Type B pancreatic cell (in vitro differentiated cells): ENCODE measurements around the gene BARHL2. TPM values are rescaled to one million over a fixed set of nuclear protein-coding genes. Genes with fewer than 3 reads are reported as not detected.

ENCODE experiments used
- DNase-seq: peaks from one replicate; pipeline ENCODE4 v3.0.0; 2021; ENCODE audit warnings: mixed read lengths; ENCODE audit not compliant: unreplicated experiment; ENCODE audit errors: extremely low spot score
- H3K27ac Mint-ChIP-seq: 2 replicates; pipeline ENCODE4 v1.8.0; 2021; ENCODE audit warnings: mild to moderate bottlenecking, mixed read lengths
- H3K27me3 Mint-ChIP-seq: 2 replicates; pipeline ENCODE4 v1.8.0; 2021; ENCODE audit warnings: mixed read lengths
- H3K36me3 Mint-ChIP-seq: 2 replicates; pipeline ENCODE4 v1.8.0; 2021; ENCODE audit warnings: mixed read lengths
- H3K4me1 Mint-ChIP-seq: one replicate; pipeline ENCODE4 v1.8.0; 2021; ENCODE audit warnings: mixed read lengths; ENCODE audit not compliant: unreplicated experiment
- H3K4me3 Mint-ChIP-seq: 2 replicates; pipeline ENCODE4 v1.8.0; 2021; ENCODE audit warnings: mild to moderate bottlenecking, mixed read lengths
- H3K9me3 Mint-ChIP-seq: 2 replicates; pipeline ENCODE4 v1.8.0; 2021; ENCODE audit warnings: mixed read lengths
- CTCF ChIP-seq: fragments of 200-600 bp; sonication (generic); conservative IDR thresholded peaks from 2 replicates; pipeline ENCODE4 v1.5.0; 2021; ENCODE audit warnings: antibody characterized with exemption, mild to moderate bottlenecking
- total RNA-seq: library from RNA; stranded (reverse); gene quantifications from 2 replicates; pipeline ENCODE4 v1.2.1, GENCODE V29; 2021; ENCODE audit warnings: low replicate concordance

BARHL2 gene
- total RNA-seq, 1 donor from 2014 or later = 14.8 TPM

DNA sequence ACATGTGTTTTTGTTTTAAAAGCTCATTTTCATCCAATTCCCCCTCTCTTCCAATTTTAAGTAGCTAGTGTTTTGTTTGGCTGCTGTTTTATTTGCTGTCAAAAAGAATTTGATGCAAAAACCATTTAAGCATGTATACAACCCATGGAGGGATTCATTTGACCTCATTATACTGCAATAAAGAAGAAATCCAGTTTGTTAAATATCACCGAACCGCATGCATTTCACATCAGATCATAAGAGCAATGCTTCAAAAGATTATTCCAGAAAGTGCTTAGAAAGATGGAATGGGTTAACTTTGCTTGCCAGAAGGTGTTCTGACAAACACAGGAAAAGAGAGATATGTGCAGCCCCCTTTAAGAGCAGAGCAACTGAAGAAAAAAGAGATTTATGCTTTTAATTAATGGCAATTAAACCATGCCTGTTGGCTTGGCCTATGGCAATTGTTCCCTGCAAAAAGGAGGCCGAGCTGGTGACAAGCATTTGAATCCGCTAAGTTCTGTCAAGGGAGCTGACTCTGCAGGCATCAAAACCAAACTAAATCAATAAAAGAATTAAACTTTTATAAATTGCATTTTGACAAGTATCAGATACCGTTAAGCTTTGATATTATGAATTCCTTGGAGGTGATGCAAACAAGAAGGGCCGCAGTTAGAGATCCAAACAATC is 14.4 kb upstream of the BARHL2 start:
- no peak for DNase-seq
- Mint-ChIP-seq H3K27ac (no peak overlapping the region), H3K36me3 (no peaks in the 10 kb centered on the region), H3K4me1 (peaks cover 11% of the 10 kb centered on the region), H3K27me3 (peaks cover 96% of the 10 kb centered on the region), H3K4me3 (peak overlapping the region; percentile 23), H3K9me3 (no peaks in the 10 kb centered on the region)
- TF ChIP-seq CTCF = no peak

- Mint-ChIP-seq H3K36me3 (no peaks in the 10 kb centered on the region), H3K27me3 (peaks cover 99% of the 10 kb centered on the region), H3K4me1 (peaks cover 21% of the 10 kb centered on the region), H3K27ac (peak overlapping the region; percentile 25), H3K4me3 (peak overlapping the region; percentile 83), H3K9me3 (no peaks in the 10 kb centered on the region)
- no peak for TF ChIP-seq CTCF
- no peak for DNase-seq
These were observed 13.3 kb upstream of the BARHL2 start for GRCh38 chr1:90730243-90731022.

DNA sequence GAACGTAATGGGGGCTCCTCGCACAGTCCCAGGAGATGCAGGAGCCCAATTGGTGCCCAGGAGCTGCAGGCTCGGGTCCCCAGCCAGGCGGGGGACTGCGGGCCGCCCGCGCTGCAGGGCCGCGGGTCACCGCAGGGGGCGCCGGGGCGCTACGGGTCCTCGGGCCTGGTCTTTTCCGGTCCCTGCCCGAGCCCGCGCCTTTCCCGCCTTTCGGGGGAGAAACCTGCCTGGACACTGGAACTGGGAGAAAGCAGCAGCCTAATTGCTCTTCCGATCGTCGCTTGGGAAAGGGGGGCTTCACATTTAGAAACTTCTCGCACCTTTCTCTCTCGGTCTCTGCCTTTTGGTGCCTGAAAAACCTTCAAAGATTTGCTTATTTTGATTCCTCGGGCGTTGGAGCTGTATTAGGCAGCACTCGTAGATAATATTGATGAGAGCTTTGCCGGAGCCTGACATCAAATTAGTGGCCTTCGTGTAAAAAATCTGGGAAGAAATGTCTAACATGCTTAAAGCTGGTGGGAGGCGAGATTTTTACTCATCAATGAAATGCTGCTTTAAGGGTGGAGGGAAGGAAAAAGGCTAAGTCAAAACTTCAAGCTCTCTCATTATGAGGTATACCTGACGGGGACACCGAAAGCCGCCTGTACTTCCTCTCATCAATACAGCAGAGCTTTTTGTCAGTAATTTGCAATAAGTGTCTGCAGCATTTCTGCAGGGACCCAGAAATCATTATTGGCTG is 12.6 kb upstream of the BARHL2 start:
- H3K4me3 Mint-ChIP-seq = peak overlapping the region; percentile 83
- TF ChIP-seq CTCF = peak; percentile 85
- H3K27ac Mint-ChIP-seq = no peak overlapping the region
- no peak for DNase-seq
- H3K36me3 Mint-ChIP-seq = no peaks in the 10 kb centered on the region
- H3K4me1 Mint-ChIP-seq = peaks cover 26% of the 10 kb centered on the region
- H3K27me3 Mint-ChIP-seq = peaks cover 99% of the 10 kb centered on the region
- no peaks in the 10 kb centered on the region for H3K9me3 Mint-ChIP-seq

DNA sequence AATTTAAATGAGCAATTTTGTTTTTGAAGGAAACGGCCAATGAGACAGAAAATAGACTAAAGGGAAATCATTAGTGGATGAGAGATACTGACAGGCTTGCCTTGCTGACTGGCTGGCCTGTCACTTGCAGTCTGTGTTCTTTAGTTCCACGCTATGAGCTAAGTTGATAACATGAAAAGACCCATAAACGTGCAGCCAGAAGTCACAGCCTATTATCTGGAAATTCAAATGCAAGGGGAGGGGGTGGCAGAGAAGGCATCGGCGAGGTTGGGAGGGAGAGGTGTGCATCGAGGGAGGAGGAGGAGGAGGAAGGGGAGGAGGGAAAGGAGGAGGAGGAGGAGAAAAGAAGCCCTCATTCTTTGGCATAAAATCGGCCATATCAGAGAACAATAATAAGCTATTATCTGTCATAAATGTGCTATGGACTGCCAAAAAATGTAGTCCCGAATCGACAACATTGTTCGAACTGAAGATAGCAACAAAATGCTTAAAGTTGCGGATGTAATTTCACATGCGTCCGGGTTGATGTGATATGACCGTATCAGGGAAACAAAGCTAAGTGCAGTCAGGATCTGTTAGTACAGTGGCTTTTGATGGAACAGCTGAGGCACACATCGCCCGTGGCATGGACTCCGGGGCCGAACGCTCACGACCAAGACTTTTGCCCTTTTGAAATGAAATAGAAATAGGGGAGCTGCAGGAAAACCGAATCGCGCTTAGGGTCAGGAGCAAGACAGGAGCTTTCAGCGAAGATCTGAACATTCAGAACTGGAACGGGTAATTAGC is 11.6 kb upstream of the BARHL2 start:
- peaks cover 26% of the 10 kb centered on the region for H3K4me1 Mint-ChIP-seq
- no peak for DNase-seq

More for the DNA sequence above, 11.6 kb upstream of the BARHL2 start:
- no peak for TF ChIP-seq CTCF
- no peaks in the 10 kb centered on the region for H3K9me3 Mint-ChIP-seq
- no peaks in the 10 kb centered on the region for H3K36me3 Mint-ChIP-seq
- peak overlapping the region; percentile 81 for H3K4me3 Mint-ChIP-seq
- no peak overlapping the region for H3K27ac Mint-ChIP-seq
- H3K27me3 Mint-ChIP-seq = peaks cover 99% of the 10 kb centered on the region
